ENCODE measurements around the gene PHTF2.

PHTF2 gene

GRCh38 chr7:77917500-77918262, 119.1 kb downstream of the PHTF2 start:
- H3K27me3 ChIP-seq (ENCODE audit: insufficient read depth, low read length) = no peaks in the 10 kb centered on the region
- H2AFZ ChIP-seq (ENCODE audit: low read length) = no peak overlapping the region
- H3K4me1 ChIP-seq (ENCODE audit: insufficient read depth, low read length, severe bottlenecking) = no peaks in the 10 kb centered on the region
- H3K36me3 ChIP-seq (ENCODE audit: insufficient read depth, low read length) = peaks cover 21% of the 10 kb centered on the region; the same call in 1 of the 2 replicates
- no peaks in the 10 kb centered on the region for H3K9me2 ChIP-seq (ENCODE audit: low read depth, low read length)
- no peak overlapping the region for H3K9ac ChIP-seq (ENCODE audit: low read length)
- no peaks in the 10 kb centered on the region for H3F3A ChIP-seq (ENCODE audit: insufficient read depth, low read length)
- no peaks in the 10 kb centered on the region for H3K9me3 ChIP-seq (ENCODE audit: low read length)
- no peak overlapping the region for H3K27ac ChIP-seq (ENCODE audit: low read depth, low read length, poor library complexity, severe bottlenecking)
- H4K20me1 ChIP-seq (ENCODE audit: insufficient read depth, low read length) = no peaks in the 10 kb centered on the region
- TF ChIP-seq, protein P1, sequence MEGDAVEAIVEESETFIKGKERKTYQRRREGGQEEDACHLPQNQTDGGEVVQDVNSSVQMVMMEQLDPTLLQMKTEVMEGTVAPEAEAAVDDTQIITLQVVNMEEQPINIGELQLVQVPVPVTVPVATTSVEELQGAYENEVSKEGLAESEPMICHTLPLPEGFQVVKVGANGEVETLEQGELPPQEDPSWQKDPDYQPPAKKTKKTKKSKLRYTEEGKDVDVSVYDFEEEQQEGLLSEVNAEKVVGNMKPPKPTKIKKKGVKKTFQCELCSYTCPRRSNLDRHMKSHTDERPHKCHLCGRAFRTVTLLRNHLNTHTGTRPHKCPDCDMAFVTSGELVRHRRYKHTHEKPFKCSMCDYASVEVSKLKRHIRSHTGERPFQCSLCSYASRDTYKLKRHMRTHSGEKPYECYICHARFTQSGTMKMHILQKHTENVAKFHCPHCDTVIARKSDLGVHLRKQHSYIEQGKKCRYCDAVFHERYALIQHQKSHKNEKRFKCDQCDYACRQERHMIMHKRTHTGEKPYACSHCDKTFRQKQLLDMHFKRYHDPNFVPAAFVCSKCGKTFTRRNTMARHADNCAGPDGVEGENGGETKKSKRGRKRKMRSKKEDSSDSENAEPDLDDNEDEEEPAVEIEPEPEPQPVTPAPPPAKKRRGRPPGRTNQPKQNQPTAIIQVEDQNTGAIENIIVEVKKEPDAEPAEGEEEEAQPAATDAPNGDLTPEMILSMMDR (IDR thresholded peaks at IDR 0.05; ENCODE audit: low read length) = no peak
- no peak for TF ChIP-seq EZH2 (IDR thresholded peaks at IDR 0.05; ENCODE audit: borderline replicate concordance, low read length)
- H3K4me3 ChIP-seq (ENCODE audit: low read depth, low read length, poor library complexity, severe bottlenecking) = no peak overlapping the region
- no peak overlapping the region for H3K4me2 ChIP-seq (ENCODE audit: low read length)
- H3K79me2 ChIP-seq (ENCODE audit: insufficient read depth, low read length) = no peaks in the 10 kb centered on the region

DNA sequence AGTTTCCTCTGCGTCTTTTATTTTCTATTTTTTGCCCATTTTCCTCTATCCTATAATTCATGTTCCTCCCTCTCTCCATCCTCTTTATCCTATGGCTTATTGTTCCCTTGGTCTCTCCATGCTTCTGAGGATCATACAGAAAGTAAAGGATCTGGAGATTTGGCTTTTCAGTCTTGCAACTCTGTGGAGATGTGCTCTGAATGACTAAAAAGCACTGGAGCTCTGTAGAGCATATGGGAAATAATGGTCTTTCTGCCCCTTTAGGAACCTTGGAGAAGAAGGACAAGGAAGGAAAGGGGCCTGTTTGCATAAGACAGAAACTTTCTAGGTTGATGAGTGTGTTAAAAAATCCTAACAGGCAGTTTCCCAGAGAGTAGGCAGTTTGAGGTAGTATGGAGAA, 120.1 kb downstream of the PHTF2 start:
- H3F3A ChIP-seq (ENCODE audit: insufficient read depth, low read length) = no peaks in the 10 kb centered on the region
- no peaks in the 10 kb centered on the region for H3K9me3 ChIP-seq (ENCODE audit: low read length)
- no peak overlapping the region for H3K27ac ChIP-seq (ENCODE audit: low read depth, low read length, poor library complexity, severe bottlenecking)
- no peak for TF ChIP-seq EZH2 (IDR thresholded peaks at IDR 0.05; ENCODE audit: borderline replicate concordance, low read length)
- TF ChIP-seq, protein P1 (IDR thresholded peaks at IDR 0.05; ENCODE audit: low read length) = no peak
- no peaks in the 10 kb centered on the region for H3K9me2 ChIP-seq (ENCODE audit: low read depth, low read length)
- no peak overlapping the region for H2AFZ ChIP-seq (ENCODE audit: low read length)
- no peaks in the 10 kb centered on the region for H4K20me1 ChIP-seq (ENCODE audit: insufficient read depth, low read length)
- H3K4me3 ChIP-seq (ENCODE audit: low read depth, low read length, poor library complexity, severe bottlenecking) = no peak overlapping the region
- H3K27me3 ChIP-seq (ENCODE audit: insufficient read depth, low read length) = no peaks in the 10 kb centered on the region
- H3K79me2 ChIP-seq (ENCODE audit: insufficient read depth, low read length) = no peaks in the 10 kb centered on the region
- peaks cover 27% of the 10 kb centered on the region; the same call in 1 of the 2 replicates for H3K36me3 ChIP-seq (ENCODE audit: insufficient read depth, low read length)
- no peak overlapping the region for H3K4me2 ChIP-seq (ENCODE audit: low read length)
- no peak overlapping the region for H3K9ac ChIP-seq (ENCODE audit: low read length)
- H3K4me1 ChIP-seq (ENCODE audit: insufficient read depth, low read length, severe bottlenecking) = peaks cover 9% of the 10 kb centered on the region

GRCh38 chr7:77923419-77923818, 124.8 kb downstream of the PHTF2 start:
- Histone ChIP-seq H3F3A (ENCODE audit: insufficient read depth, low read length) (no peaks in the 10 kb centered on the region), H4K20me1 (ENCODE audit: insufficient read depth, low read length) (no peaks in the 10 kb centered on the region), H3K4me3 (ENCODE audit: low read depth, low read length, poor library complexity, severe bottlenecking) (no peak overlapping the region), H3K9ac (ENCODE audit: low read length) (no peak overlapping the region), H2AFZ (ENCODE audit: low read length) (no peak overlapping the region), H3K36me3 (ENCODE audit: insufficient read depth, low read length) (peaks cover 45% of the 10 kb centered on the region), H3K27ac (ENCODE audit: low read depth, low read length, poor library complexity, severe bottlenecking) (no peak overlapping the region), H3K27me3 (ENCODE audit: insufficient read depth, low read length) (no peaks in the 10 kb centered on the region), H3K79me2 (ENCODE audit: insufficient read depth, low read length) (no peaks in the 10 kb centered on the region), H3K9me2 (ENCODE audit: low read depth, low read length) (no peaks in the 10 kb centered on the region), H3K9me3 (ENCODE audit: low read length) (0 out of 2 replicates have a peak, but pooled peaks cover 2% of the 10 kb centered on the region), H3K4me1 (ENCODE audit: insufficient read depth, low read length, severe bottlenecking) (peaks cover 9% of the 10 kb centered on the region), H3K4me2 (ENCODE audit: low read length) (no peak overlapping the region)
- TF ChIP-seq, protein P1 (IDR thresholded peaks at IDR 0.05; ENCODE audit: low read length) = no peak
- no peak for TF ChIP-seq EZH2 (IDR thresholded peaks at IDR 0.05; ENCODE audit: borderline replicate concordance, low read length)
